ENCODE data around the gene USP31. TPM values are rescaled to one million over a fixed set of nuclear protein-coding genes. Genes with fewer than 3 reads are reported as not detected.

Gene USP31, protein sequence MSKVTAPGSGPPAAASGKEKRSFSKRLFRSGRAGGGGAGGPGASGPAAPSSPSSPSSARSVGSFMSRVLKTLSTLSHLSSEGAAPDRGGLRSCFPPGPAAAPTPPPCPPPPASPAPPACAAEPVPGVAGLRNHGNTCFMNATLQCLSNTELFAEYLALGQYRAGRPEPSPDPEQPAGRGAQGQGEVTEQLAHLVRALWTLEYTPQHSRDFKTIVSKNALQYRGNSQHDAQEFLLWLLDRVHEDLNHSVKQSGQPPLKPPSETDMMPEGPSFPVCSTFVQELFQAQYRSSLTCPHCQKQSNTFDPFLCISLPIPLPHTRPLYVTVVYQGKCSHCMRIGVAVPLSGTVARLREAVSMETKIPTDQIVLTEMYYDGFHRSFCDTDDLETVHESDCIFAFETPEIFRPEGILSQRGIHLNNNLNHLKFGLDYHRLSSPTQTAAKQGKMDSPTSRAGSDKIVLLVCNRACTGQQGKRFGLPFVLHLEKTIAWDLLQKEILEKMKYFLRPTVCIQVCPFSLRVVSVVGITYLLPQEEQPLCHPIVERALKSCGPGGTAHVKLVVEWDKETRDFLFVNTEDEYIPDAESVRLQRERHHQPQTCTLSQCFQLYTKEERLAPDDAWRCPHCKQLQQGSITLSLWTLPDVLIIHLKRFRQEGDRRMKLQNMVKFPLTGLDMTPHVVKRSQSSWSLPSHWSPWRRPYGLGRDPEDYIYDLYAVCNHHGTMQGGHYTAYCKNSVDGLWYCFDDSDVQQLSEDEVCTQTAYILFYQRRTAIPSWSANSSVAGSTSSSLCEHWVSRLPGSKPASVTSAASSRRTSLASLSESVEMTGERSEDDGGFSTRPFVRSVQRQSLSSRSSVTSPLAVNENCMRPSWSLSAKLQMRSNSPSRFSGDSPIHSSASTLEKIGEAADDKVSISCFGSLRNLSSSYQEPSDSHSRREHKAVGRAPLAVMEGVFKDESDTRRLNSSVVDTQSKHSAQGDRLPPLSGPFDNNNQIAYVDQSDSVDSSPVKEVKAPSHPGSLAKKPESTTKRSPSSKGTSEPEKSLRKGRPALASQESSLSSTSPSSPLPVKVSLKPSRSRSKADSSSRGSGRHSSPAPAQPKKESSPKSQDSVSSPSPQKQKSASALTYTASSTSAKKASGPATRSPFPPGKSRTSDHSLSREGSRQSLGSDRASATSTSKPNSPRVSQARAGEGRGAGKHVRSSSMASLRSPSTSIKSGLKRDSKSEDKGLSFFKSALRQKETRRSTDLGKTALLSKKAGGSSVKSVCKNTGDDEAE (N-terminal part only)
- total RNA-seq: 1 to 10 TPM; 6.6 to 6.8 TPM

DNA sequence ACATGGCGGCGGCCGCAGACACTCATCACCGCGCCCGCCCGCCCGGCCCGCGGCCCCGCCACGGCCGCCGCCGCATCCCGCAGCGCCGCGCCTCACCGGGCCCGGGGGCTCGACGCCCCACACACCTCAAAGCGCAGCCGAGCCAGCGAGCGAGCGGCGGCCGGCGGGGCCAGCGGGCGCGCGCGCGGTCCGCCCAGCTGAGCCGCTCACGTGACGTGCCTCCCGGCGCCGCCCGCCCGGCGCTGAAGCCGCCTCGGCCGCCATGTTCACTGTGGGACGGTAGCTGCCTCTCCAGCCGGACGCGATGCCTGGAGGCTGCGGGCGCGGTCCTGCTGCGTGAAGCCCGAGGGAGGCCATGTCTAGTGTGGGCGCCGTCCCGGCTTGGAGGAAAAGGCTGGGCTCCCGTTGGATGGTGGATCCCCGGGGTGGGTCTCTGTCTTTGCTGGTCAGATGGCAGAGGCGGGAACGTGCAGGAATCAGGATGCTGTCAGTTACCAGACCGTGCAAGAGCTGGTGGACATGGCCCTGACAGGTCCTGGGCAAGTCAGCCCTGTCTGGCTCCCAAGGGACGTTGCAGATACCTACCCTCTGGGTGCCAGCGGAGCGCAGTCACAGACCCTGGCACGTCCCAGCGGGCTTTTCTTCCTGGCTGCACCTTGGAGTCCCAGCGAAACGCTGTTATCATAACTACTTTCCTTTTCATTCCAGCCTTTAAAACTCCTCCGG lies at the start of gene USP31:
Gene USP31, minus strand, starts transcription at position 186 of the 726 bp plus-strand sequence. Its CDS starts 182 bp downstream, at position 4.
- Mint-ChIP-seq H3K36me3 (ENCODE audit: low read depth) (no peaks in the 10 kb centered on the region), H3K4me3 (peak within 1 kb of the TSS; percentile 91), H3K27ac (peak within 1 kb of the TSS; percentile 90), H3K4me1 (peaks cover 36% of the 10 kb centered on the region), H3K27me3 (peaks cover 13% of the 10 kb centered on the region), H3K9me3 (no peaks in the 10 kb centered on the region)
- POLR2A ChIA-PET: no interaction called here
- CTCF ChIA-PET: interaction anchor here (0.8 kb wide), 1 partner anchor 19 kb away, joined by 3 read pairs; no protein-coding TSS in a partner anchor
- DNase-seq: peak; percentile 91

DNA sequence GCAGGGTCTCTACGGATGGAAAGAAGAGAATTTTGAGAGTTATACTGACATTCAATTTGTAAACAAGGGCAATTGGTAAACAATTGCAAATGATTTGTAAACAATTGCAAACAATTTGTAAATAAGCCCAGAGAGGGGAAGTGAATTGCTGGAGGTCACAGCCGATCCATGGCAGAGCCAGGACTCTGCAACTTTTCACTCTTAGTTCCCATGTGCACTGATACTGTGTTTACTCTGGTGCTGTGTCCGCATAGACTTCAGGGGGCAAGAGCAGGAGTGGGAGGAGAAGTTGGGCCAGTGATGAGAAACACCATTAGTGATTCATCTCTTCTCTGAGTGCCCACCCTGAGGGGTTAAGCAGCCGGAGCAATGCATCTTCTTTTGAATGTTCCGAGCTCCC lies 47.3 kb upstream of the USP31 start:
- POLR2A ChIA-PET: no interaction called here
- Mint-ChIP-seq H3K36me3 (ENCODE audit: low read depth) (no peaks in the 10 kb centered on the region), H3K27me3 (peaks cover 16% of the 10 kb centered on the region), H3K9me3 (no peaks in the 10 kb centered on the region), H3K4me1 (peaks cover 13% of the 10 kb centered on the region), H3K4me3 (no peak overlapping the region), H3K27ac (no peak overlapping the region)
- CTCF ChIA-PET: no interaction called here
- DNase-seq: no peak

DNA sequence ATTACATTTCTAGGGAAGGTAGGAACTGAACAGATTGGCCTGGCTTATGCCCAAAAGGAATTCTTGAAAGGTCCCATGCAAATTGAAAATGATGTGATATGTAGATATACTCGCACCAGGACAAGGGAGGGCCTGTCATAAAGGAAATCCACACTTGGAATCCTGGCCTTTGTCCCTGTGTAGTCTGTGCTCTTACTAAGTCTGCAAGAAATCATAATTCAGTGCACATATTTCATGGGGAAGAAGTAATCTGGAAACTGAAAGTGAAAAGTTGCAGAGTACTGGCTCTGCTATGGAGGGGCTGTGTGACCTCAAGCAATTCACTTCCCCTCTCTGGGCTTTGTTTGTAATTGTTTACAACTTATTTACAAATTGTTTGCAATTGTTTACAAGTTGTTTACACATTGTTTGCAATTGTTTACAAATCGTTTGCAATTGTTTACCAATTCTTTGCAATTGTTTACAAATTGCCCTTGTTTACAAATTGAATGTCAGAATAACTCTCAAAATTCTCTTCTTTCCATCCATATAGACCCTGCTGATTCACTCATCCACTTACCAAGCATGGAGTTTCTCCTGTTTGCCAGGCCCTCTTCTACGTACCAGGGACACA lies 46.2 kb upstream of the USP31 start:
- no peaks in the 10 kb centered on the region for H3K9me3 Mint-ChIP-seq
- no peaks in the 10 kb centered on the region for H3K36me3 Mint-ChIP-seq (ENCODE audit: low read depth)
- ChIA-PET CTCF (no interaction called here), POLR2A (no interaction called here)
- H3K27ac Mint-ChIP-seq: no peak overlapping the region
- DNase-seq: no peak
- peaks cover 13% of the 10 kb centered on the region for H3K4me1 Mint-ChIP-seq
- H3K27me3 Mint-ChIP-seq: peaks cover 11% of the 10 kb centered on the region
- H3K4me3 Mint-ChIP-seq: no peak overlapping the region

DNA sequence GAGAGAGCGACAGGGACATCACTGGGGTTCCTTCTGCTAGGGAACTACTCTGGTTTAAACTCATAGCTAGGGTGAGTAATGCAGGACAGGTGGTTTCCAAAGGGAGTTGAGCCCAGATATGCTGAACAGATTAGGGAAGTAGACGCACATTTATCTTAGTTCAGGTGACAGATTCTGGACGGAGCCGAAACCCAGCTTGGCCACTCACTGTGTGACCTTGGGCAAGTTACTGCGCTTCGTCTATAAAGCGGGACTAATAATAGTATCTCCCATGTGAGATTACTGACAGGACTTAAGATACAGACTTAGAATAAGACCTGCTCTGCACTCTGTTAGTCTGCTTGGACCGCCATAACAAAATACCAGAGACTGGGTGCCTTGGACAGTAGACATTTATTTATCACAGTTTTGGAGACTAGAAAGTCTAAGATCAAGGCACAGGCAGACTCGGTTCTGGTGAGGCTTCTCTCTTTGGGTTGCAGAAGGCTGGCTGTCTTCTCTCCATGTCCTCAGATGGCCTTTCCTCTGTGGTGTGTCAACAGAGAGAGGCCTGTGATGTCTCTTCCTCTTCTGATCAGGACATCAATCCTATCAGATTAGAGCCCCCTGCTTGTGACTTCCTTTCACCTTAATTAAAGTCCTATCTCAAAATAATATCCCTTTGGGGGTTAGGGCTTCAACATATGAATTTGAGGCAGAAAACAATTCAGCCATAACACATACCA lies 45.4 kb upstream of the USP31 start:
- POLR2A ChIA-PET: no interaction called here
- Mint-ChIP-seq H3K9me3 (no peaks in the 10 kb centered on the region), H3K27ac (no peak overlapping the region)

DNA sequence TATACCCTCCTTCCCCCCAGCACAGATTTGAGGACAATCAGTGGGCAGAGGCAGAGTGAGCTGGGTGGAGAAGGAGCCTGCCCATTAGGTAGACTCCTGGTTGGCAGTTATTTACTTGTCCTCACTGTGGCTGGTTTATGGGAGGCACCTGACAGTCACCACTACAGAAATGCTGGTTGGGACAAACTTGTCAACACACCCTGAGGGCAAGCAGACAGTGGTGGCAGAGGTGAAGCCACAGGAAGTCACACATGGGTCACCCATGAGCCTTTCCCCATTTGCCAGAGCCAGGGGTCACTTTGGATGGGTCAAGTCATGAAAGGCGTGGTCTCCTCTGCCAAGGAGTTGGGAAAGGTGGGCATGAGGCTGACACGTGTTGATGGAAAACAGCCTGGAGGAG lies 39.7 kb upstream of the USP31 start:
- no peak overlapping the region for H3K4me3 Mint-ChIP-seq
- ChIA-PET CTCF (no interaction called here), POLR2A (no interaction called here)
- no peaks in the 10 kb centered on the region for H3K9me3 Mint-ChIP-seq
- no peak overlapping the region for H3K27ac Mint-ChIP-seq
- DNase-seq: no peak
- H3K36me3 Mint-ChIP-seq (ENCODE audit: low read depth): no peaks in the 10 kb centered on the region
- H3K4me1 Mint-ChIP-seq: no peaks in the 10 kb centered on the region
- peaks cover 29% of the 10 kb centered on the region for H3K27me3 Mint-ChIP-seq

More for the DNA sequence above, 45.4 kb upstream of the USP31 start:
- no peak for DNase-seq
- H3K4me1 Mint-ChIP-seq: peaks cover 13% of the 10 kb centered on the region
- no peaks in the 10 kb centered on the region for H3K36me3 Mint-ChIP-seq (ENCODE audit: low read depth)
- CTCF ChIA-PET: no interaction called here
- peaks cover 8% of the 10 kb centered on the region for H3K27me3 Mint-ChIP-seq
- H3K4me3 Mint-ChIP-seq: no peak overlapping the region

DNA sequence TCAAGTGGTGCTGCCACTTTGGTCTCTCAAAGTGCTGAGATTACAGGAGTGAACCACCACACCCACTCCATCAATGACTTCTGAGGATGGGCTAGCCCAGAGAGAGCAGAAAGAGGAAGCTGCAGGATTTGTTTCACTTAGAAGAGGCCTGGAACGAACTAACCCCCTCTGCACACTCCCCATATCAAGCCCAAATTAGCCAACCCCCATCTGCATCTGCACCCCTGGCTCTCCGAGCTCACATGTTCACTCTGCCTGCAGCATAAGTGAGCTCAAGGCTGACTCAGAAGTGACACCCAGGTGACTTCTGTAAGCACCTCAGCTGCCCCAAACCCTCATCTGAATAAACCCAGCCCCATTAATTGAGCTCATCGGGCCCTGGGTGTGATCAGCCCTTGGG lies 38.1 kb upstream of the USP31 start:
- H3K4me3 Mint-ChIP-seq: no peak overlapping the region
- H3K9me3 Mint-ChIP-seq: no peaks in the 10 kb centered on the region
- peaks cover 36% of the 10 kb centered on the region for H3K27me3 Mint-ChIP-seq
- H3K36me3 Mint-ChIP-seq (ENCODE audit: low read depth): no peaks in the 10 kb centered on the region
- ChIA-PET CTCF (interaction anchor here (0.6 to 0.9 kb wide), 3 partner anchors 44 to 253 kb away, joined by 3 read pairs; no protein-coding TSS in a partner anchor), POLR2A (no interaction called here)
- no peak for DNase-seq
- no peaks in the 10 kb centered on the region for H3K4me1 Mint-ChIP-seq
- H3K27ac Mint-ChIP-seq: no peak overlapping the region

DNA sequence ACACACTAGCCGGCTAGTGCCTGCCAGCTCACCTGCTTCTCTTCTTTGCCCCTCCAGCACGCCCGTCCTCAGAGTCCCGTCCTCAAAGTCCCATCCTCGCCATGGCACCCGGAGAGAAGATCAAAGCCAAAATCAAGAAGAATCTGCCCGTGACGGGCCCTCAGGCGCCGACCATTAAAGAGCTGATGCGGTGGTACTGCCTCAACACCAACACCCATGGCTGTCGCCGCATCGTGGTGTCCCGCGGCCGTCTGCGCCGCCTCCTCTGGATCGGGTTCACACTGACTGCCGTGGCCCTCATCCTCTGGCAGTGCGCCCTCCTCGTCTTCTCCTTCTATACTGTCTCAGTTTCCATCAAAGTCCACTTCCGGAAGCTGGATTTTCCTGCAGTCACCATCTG lies 36.9 kb upstream of the USP31 start:
- Mint-ChIP-seq H3K36me3 (ENCODE audit: low read depth) (no peaks in the 10 kb centered on the region), H3K27ac (no peak overlapping the region), H3K4me3 (no peak overlapping the region), H3K4me1 (peaks cover 8% of the 10 kb centered on the region), H3K9me3 (no peaks in the 10 kb centered on the region), H3K27me3 (peaks cover 47% of the 10 kb centered on the region)
- POLR2A ChIA-PET: no interaction called here
- CTCF ChIA-PET: no interaction called here
- no peak for DNase-seq

DNA sequence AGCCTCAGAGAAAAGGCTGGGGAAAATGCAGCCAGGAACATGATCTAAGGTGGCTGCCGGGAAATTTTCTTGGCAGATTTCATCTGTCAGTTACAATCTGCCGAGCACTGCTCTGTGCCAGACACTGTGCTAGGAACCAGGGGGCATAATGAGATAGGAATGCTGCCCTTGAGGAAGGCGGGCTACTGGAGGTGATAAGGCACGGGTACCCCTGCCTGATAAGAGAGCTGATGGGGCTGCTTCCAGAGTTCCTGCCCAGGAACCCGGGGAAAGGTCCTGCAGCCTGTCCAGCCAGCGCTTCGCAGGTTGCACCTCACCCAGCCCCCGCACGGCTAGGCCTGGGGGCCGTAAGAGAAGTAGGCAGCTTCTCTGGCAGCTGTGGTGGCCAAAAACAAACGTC lies 36.4 kb upstream of the USP31 start:
- CTCF ChIA-PET: no interaction called here
- Mint-ChIP-seq H3K36me3 (ENCODE audit: low read depth) (no peaks in the 10 kb centered on the region), H3K4me1 (peaks cover 8% of the 10 kb centered on the region), H3K4me3 (no peak overlapping the region), H3K27me3 (peaks cover 48% of the 10 kb centered on the region), H3K27ac (no peak overlapping the region), H3K9me3 (no peaks in the 10 kb centered on the region)
- DNase-seq: no peak
- POLR2A ChIA-PET: no interaction called here

DNA sequence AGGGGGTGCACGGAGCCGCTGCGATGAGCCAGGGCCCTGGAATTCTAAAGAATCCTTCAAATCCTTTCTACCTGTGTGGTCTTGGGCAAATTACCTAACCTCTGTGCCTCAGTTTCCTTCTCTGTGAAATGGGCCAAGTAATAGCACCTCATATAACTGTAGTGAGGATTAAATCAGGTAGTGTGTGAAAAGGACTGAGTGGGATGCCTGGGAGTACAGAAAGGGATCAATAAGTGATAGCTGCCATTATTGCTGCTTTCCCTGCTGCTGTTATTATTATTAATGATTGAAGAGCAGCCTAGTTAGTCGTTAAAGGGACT lies 34.3 kb upstream of the USP31 start:
- H3K9me3 Mint-ChIP-seq: no peaks in the 10 kb centered on the region
- H3K27me3 Mint-ChIP-seq: peaks cover 56% of the 10 kb centered on the region
- ChIA-PET POLR2A (no interaction called here), CTCF (interaction anchor here (0.6 to 2.6 kb wide), 5 partner anchors 32 to 252 kb away, joined by 3 to 6 read pairs (median 4); no protein-coding TSS in a partner anchor)
- no peaks in the 10 kb centered on the region for H3K36me3 Mint-ChIP-seq (ENCODE audit: low read depth)
- H3K4me1 Mint-ChIP-seq: peaks cover 8% of the 10 kb centered on the region
- H3K4me3 Mint-ChIP-seq: no peak overlapping the region
- no peak overlapping the region for H3K27ac Mint-ChIP-seq
- DNase-seq: no peak

DNA sequence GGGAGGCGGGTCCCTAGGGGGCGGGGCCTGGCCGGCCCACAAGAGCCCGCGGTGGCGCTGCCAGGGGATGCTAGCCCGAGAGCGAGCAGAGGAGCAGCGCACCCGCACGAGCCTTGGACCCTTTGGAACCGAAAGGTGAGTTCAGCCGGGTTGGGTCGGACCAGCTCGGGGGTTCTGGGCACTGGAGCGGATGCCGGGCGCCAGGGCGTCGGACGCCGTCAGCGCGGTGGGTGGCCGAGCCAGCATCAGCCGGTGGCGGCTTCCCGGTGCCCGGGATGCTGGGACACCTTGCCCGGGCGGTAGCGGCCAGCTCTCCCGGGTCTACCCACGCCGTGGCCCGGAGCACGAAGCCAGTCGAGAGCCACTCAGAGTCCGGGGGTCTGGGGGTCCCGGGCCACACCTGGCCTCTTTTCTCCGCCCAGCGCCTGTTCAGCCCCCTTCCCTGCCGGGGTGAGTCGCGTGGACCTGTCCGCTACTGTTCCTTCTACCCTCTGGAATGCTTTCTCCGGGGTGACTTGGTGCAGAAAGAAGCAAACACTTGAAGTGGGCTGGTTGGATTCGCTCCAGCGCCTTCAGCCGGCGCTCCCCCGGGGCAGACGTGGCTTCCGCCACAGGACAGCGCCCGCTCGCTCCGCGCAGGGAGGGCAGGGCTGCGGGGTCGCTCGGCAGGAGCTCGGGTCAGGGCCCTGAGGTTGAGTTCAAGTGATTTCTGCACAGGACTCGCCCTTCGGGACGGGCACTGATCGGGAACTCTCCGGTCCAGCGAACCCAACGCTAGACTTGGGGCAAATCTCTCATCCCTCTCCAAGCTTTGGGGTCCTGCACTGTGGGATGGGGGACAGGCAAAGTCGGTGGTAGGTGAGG lies 33.7 kb upstream of the USP31 start, which contains the start of gene SCNN1G:
Gene SCNN1G, plus strand, starts transcription at position 67 of the 864 bp plus-strand sequence. CDS start 3,527 bp downstream, outside the sequence.
- Mint-ChIP-seq H3K27me3 (peaks cover 59% of the 10 kb centered on the region), H3K36me3 (ENCODE audit: low read depth) (no peaks in the 10 kb centered on the region), H3K4me3 (peak within 1 kb of the TSS; percentile 42), H3K4me1 (peaks cover 8% of the 10 kb centered on the region), H3K9me3 (no peaks in the 10 kb centered on the region), H3K27ac (no peak within 1 kb of the TSS)
- no peak for DNase-seq
- POLR2A ChIA-PET: no interaction called here
- CTCF ChIA-PET: interaction anchor here (1.2 to 2.6 kb wide), 4 partner anchors 32 to 253 kb away, joined by 3 to 6 read pairs (median 4); no protein-coding TSS in a partner anchor

Data from activated CD4-positive, alpha-beta T cell treated with anti-CD3 and anti-CD28 coated beads, Interleukin-2, amount 10 ng/mL, durations not matched to agents 7 days and 5 days (primary cell).